ENCODE measurements around the gene PRR7. TPM values are rescaled to one million over a fixed set of nuclear protein-coding genes. Genes with fewer than 3 reads are reported as not detected.
A peak's percentile ranks its signal among the peaks of the same experiment; 100 is the strongest.

Gene PRR7
- total RNA-seq, 1 experiment from 2014 or later = 28.6 TPM

DNA sequence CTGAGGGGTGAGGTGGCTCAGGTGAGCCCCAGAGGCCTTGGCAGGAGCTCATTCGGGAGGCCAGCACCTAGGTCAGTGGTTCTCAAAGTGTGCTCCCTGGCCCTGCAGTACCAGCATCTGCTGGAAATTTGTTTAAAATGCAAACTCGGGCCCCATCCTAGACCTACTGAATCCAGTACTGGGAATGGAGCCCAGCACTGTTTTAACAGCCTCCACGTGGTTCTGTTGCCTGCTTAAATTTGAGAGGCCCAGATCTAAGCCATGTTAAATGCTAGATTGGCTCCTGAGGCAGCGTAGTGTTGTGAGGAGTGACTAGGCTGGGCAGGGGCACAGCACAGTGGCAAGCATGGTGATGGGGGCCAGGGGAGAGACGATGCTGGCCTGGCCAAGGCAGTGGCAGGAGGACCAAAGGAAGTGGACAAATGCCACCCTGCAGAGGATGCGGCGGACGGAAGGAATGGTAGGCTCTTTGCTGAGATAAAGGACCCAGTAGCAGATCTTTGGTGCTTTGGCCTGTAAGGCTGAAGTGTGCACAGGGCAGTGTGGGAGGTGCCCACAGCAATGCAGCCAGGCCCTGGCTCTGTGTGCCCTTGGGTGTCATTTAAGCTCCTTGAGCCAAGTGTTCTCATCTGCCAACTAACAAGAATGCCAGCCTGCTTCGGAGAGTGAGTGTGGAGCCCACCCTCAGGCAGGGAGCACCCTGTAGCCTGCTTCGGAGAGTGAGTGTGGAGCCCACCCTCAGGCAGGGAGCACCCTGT, 4.2 kb downstream of the PRR7 start:
- no peak for DNase-seq (ENCODE audit: low spot score)

DNA sequence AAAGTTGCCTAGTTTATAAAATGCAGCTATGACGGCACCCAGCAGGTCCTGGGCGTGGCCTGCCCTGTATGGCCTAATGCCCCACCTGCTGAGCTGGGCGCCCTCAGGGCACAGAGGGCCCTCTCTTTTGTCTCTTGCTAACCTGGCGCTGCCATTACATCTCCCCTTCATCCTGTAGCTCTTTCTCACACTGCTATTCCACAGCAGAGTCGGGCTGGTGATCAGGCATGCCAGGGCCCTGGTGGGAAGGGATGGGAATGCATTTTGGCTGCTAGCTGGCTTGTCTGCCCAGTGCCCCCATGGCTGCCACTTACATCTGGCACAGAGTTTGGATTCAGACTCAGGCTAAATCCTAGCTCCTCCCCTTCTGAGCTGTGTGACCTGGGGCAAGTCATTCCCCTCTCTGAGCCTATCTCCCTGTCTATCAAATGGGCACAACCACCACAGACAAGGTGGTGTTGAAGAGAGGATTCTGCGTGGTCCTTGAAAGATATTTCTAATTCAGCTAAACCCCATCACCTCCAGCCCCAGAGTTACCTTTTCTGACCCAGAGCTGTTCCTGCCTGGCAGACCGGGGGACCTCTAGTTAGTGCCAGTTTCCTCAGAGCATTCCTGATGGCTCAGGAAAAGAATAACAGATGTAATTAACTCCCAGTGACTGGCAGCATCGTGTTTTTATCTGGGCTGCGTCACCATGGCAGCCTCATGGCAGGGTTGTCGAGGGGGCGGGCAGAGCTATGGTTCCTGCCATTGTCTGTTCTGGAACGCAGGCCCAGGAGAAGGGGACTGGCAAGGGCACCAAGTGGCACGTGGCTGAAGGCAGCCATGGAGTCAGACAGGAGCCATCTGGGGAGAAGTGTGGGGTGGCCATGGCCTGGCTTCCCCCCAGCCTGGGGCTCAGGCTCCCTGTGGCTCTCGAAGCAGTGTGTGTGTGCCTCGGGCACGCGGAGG, 6.3 kb downstream of the PRR7 start:
- no peak for DNase-seq (ENCODE audit: low spot score)

DNA sequence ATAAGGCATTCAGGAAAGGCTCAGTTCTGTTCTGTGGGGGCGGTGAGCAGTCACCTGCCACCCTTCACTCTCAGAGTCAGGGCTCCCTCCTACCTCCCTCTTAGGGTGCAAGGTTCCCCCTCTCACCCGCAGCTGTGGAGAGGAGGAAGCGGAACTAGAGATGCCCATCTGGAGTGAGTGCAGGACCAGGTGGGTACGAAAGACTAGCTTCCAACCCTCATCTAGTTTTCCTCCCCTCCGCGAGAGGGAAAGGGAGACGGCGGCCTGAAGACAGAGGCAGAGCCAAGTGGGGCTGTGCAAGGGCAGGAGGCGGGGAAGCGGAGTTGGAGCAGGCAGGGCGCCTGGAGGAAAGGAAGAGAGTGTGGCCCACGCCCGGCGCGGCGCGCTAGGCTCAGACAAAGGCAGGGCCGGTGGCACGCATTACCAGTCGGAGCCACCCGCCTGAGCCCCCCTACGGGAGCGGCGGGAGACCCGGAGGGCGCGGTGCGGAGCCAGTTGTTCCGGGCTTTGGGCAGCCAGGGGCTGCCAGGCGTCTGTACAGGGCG, 7.3 kb downstream of the PRR7 start:
- no peak for DNase-seq (ENCODE audit: low spot score)

DNA sequence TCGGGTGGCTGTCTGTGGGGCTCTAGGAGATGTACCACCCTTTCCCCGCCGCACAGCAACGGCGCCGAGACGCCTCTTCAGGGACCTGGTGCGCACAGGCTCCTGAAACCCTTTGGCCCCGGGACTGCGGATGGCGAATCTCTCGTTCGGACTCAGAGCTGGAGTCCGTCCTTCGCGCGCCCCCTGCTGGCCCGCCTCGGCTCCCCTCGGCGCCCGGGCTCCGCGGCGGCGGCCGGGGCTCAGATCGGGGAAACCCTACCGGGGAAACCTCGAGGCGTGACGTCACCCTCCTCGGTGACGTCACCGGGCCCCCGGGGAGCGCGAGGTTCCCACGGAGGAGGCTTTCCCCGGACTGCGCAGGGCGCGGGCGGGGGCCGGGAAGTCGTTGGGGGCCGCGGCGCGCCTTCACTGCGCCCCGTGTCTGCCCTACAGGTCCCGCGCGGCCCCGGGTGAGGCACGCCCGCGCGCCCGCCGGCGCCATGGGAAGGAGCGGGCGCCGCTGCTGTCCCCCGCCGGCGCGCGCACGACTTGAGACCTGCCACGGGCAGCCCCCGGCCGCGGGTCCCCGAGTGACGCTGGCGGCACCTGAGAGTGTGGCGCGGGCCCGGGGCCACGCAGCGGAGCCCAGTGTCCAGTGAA, 7.9 kb downstream of the PRR7 start:
- DNase-seq (ENCODE audit: low spot score) = peak; percentile 82

DNA sequence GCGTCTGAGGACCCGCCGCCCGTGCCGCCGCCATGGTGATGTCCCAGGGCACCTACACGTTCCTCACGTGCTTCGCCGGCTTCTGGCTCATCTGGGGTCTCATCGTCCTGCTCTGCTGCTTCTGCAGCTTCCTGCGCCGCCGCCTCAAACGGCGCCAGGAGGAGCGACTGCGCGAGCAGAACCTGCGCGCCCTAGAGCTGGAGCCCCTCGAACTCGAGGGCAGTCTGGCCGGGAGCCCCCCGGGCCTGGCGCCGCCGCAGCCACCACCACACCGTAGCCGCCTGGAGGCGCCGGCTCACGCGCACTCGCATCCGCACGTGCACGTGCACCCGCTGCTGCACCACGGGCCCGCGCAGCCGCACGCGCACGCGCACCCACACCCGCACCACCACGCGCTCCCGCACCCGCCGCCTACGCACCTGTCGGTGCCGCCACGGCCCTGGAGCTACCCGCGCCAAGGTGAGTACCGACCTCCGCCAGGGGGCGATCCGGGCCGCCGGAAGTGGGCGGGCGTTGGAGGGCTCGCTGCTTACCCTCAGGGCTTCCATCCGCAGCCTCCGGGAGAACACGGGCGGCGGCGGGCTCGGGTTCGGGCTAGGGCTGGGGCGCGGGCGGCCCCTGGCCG, 8.5 kb downstream of the PRR7 start:
- DNase-seq (ENCODE audit: low spot score) = no peak

DNA sequence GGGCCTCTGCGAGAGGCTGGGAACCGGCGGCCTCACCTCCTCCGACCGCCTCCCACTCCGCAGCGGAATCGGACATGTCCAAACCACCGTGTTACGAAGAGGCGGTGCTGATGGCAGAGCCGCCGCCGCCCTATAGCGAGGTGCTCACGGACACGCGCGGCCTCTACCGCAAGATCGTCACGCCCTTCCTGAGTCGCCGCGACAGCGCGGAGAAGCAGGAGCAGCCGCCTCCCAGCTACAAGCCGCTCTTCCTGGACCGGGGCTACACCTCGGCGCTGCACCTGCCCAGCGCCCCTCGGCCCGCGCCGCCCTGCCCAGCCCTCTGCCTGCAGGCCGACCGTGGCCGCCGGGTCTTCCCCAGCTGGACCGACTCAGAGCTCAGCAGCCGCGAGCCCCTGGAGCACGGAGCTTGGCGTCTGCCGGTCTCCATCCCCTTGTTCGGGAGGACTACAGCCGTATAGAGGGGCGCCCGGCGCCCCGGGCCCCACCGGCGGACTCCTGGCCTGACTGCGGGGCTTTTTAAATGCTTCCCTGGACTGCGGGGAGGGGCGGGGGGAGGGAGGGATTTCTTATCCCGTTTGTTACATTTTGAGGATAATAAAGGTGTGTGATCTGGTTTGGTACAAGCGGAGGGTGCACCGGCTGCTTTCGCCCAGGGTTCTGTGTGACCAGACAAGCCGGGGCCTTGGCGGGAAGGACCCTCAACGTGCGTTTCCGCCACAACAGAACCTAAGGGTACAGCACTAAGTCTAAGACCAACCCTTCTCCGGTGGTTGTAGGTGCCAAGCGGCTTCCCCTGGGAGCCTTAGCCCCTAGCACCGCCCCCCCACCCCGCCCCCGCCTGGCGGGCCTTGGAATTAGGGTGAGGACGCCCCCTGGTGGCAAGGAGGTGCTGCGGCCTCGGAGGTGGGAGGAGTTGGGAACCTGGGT, 9.3 kb downstream of the PRR7 start:
- DNase-seq (ENCODE audit: low spot score) = peak; percentile 86

DNA sequence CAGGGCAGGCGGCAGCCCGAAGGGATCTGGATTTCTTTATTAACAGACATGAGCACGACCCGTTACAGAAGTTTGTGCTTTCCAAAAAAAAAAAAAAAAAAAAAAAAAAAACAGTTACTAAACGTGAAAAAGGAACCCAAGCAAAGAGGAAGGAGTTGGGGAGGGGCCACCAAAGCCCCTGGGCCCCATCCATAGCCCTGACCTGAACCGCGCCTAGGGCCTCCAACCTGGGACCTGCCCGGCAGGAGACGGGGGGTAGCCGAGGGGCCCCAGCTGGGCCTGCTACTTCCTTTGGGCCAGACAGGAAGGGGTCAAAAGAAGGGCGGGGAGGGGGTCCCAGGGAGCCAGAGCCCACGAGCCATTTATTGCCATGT, 10.0 kb downstream of the PRR7 start:
- no peak for DNase-seq (ENCODE audit: low spot score)

DNA sequence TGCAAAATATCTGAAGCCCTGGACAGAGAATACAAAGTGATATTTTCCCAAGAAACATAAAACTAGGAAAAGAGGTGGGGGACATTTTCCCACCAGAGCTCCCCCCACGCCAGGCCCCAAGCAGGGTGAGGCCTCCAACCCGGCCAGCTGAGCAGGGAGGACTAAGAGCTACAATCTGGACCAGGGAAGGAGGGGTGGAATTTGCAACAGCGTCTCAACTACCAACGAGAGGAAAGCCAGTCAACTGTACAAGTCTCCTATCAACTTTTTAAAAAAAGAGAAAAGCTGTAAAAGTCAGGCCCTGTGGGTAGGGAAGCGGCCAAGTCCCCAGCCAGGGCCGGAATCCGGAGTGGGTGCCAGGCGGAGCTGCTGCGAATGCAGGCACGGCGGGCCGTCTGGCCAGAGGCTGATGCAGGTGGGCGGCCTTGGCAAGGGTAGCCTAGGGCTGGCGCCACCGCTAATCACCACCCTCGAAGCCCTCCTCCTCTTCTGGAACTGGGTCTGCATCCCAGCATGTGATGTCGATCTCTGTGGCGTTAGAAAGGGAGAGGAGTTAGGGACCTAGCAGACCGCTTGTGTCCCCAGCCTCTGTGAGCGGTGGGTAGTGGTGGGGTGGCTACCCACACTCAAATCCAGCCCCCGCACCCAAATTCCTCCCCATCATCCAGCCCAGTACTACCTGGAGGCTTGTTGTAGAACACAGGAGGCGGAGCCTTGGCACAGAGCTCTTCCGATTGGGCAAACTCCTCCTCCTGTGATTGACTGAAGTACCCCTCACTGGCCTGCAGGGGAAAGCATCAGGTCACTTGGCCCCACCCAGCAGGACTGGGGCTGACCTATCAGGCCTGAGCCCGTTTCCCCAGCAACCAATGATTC, 10.6 kb downstream of the PRR7 start:
- DNase-seq (ENCODE audit: low spot score) = peak; percentile 99

DNA sequence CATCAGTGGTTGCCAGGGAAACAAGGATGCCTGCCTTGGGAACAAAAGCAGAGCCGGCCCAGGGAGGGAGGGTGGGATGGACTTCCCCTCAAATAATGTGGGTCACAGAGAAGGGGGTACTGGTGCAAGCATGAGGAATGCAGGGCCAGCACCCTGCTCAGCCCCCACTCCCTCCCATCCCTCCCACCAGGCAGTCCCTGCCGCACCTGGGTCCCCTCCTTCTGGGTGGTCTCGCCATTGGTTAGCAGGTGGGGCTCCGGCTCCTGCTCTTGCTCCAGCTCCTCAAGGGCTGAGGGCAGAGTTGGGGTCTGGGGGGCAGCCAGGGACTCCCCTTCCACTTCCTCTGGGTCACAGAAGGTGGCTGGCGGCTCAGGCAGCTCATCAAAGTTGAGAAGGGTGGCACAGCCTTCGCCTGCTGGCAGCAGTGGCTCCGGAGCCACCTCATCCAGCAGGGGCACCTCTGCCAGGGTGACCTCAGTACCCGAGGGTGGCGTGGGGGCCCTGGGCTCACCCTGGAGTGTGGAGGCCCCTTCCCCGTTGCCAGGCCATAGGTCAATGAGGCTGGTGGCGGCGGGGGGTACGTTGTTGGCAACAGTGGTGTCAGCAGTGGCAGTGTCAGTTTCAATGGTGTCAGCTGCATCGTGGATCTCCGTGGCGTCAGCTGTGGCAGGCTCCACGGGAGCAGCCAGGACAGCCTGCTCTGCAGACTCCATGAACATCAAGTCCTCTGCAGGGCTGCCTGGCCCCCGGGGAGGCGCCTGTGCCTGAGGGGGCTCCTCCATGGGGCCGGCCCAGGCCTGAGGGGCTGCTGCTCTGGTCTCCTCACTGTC, 11.5 kb downstream of the PRR7 start:
- no peak for DNase-seq (ENCODE audit: low spot score)

DNA sequence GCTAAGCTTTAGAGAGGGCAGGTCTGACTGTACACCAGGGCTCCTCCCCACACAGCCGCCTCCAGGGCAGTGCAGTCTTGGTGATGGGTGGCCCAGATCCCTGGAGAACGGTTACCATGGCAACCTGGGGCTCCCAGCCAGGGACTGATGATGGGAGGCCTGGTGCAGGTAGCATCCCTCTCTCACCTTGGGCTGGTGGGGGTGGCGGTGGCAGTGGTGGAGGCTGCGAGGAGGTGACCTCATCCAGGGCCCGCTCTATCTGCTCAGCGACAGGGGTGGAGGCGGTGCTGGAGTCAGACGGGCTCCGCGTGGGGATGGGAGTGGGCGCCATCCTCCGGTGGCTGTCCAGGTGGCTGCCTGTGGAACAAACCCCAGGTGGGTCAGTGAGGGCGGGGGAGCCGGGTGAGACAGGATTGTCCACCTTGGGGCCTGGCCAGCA, 12.3 kb downstream of the PRR7 start:
- no peak for DNase-seq (ENCODE audit: low spot score)

DNA sequence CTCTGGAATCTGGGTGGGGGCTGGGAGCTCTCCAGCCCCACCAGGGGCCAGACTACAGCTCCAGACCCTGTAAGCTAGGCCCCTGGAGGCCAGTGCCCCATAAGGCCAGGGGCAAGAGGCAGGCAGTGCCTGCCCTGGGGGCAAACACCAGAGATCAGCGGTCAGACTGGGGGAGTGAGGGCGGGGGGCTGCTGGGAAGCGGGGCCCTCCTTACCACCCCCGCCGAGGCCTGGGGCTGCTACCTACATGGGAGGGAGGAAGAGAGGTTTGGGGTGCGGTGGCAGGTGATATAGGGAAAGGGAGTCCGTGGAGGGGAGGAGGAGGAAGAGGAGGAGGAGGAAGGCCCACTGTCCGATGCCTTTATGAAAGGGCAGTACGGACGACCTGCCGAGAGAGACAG, 12.7 kb downstream of the PRR7 start:
- no peak for DNase-seq (ENCODE audit: low spot score)

DNA sequence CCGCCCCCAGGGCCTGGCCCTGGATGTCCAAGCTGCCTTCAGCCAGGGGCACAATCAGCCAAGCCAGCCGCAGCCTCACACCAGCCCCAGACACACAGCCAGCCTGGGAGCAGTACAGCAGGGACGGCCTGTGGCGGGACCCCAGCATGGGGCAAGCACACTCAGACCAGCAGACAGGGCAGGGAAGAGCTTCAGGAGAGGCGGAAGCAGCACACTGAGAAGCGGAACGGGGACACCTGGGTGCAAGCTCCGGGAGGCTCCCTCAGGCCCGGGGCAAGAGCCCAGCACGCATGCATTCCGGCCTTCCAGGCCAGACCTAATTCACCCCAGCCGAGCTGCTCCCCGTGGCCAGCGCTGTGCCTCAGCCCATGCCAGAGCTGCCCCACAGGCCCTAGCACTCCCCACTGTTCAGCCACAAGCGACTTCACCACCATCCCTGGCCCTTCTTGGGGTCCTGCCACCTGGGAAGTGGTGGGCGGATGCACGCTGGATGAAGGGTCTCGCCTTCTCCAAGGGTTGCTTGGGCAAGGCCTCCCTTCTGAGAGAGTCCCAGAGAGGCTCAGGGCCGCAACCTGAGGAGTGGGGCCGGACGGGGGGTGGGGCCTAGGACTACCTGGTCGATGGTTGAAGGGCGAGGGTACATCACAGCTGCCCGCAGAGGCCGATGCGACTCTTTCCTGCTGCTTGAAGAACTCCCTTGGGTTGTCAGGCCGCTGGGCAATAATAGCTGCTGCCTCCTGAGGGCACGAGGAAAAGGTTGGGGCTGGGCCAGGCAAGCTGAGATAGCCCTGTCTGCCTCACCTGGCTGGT, 13.4 kb downstream of the PRR7 start:
- DNase-seq (ENCODE audit: low spot score) = no peak

DNA sequence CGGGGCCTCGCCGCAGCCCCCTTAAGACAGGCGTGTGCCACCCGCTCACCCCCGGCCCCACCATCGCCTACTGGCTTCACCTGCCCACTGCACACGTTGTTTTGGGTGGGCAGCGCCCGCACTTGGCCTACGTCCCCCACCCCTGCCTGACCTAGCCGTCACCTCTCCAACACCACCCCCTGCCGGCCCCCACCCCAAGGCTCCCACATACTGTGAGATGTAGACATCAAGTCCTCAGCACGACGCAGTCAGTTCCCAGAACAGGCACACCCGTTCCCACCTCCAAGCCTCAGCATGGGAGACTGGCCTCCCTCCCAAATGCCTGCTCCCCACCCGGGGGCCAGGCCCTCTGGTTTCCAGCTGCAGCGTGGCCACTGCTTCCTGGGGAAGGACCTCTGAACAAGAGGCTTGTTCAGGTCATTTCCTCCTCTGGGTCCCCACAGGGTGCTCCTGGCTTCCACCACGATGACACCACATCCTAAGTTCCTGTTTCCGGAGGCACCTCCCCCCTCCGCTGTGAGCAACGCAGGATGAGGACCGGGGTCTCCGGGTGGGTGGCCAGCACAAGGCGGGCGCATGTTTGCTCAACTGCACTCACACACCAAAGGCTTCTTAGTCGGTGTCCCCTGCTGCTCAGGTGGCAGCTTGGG, 15.5 kb downstream of the PRR7 start:
- DNase-seq (ENCODE audit: low spot score) = no peak

DNA sequence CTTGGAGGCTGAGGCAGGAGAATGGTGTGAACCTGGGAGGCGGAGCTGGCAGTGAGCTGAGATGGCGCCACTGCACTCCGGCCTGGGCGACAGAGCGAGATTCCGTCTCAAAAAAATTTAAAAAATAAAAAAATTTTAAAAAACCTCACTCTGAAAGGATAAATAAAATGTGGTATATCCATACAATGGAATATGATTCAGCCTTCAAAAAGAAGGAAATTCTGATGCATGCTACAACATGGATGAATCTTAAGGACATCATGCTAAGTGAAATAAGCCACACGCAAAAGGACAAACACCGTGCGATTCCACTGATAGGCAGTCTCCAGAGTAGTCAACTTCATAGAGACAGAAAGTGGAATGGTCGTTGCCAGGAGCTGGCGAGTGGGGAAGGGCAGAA, 18.4 kb downstream of the PRR7 start:
- no peak for DNase-seq (ENCODE audit: low spot score)

DNA sequence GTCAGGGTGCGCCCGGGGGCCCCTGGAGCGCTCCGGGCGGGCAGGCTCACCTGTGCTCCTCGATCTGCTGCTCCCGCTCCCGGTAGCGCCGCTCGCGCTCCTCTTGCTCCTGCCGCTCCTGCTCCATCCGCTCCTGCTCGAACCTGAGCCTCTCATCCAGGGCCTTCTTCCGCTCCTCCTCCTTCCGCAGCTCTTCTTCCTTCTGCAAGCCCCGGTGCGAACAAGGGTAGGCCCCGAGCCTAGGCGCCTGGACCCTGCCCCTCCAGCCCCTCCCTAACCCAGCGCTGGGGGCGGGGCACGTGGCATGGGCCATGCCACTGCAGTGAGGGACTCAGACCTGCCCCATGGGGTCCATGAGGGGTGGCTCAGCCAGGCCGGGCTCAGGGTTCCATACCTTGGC, 20.2 kb downstream of the PRR7 start:
- DNase-seq (ENCODE audit: low spot score) = no peak

DNA sequence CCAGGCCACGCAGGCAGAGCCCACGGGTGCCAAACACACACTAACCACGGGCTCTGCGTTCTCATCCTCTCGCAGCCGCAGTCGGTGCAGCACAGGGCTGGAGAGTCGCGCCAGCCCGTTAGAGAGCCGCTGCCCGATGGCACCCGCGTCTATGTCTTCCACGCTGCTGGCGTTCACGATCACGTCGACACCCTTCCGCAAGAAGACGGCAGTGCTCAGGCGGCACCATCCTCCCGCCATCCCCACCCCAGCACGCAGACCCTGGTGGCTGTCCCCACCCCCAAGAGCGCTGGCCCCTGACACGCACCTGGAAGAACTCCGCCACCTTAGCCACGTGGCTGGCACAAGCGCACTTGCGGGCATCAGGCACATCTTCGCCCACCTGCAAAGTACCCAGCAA, 20.8 kb downstream of the PRR7 start:
- no peak for DNase-seq (ENCODE audit: low spot score)

DNA sequence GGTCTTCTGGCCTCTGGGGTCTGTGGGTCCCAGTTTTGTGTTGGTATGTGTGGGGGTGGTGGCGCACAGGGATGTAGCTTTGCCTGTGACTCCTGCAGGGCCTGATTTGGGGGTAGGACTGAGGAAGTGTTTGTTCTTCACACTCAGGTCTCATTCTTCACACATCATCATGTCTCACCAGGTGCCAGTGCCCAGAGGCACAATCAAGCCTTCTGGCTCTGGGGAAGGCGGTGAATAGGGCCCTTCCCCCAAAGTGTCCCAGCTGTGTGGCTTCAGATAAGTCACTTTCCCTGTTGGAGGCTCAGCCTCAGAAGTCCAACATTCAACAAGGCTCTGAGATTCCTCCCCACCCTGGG, 21.7 kb downstream of the PRR7 start:
- no peak for DNase-seq (ENCODE audit: low spot score)
